Esophagus mucosa (tissue), 1 donor: ENCODE data around the gene HNRNPF. TPM values are rescaled to one million over a fixed set of nuclear protein-coding genes. Genes with fewer than 3 reads are reported as not detected.
A peak's percentile ranks its signal among the peaks of the same experiment; 100 is the strongest.

Experiments
- ATAC-seq: fragments of 200-7000 bp; cut with Tn5 transposase; one replicate; pipeline ENCODE4 v1.9.1; 2020
- total RNA-seq: library from RNA; stranded (reverse); gene quantifications from one replicate; pipeline ENCODE4 v1.2.4, GENCODE V29; 2023
- donor health status: DM: yes; HTN: yes; CAD: no.

HNRNPF gene
- total RNA-seq, 1 donor from 2014 or later = 170 TPM

DNA sequence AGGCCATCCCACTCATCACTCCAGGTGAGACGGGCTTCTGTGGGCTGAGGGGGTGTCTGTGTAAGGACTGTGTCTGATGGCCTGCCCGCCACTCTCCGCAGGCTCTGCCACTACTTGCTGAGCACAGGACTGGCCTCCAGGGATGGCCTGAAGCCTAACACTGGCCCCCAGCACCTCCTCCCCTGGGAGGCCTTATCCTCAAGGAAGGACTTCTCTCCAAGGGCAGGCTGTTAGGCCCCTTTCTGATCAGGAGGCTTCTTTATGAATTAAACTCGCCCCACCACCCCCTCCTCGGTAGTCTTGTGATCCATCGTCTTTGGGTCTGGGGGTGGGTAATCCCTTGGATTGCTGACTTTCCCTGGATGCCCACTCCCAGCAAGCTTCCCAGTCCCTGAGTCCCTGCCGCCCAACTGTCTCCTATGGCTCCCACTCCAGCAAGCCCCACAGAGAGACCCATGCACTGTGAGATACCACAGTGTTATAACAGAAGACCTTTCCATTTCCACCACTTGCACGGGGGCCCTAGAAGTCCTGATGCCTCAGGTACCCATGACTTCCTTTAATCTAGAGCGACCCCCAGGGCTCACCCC, 32.8 kb downstream of the HNRNPF start:
- ATAC-seq = no peak

GRCh38 chr10:43375401-43376020, 33.5 kb downstream of the HNRNPF start:
- peak; percentile 60 for ATAC-seq

DNA sequence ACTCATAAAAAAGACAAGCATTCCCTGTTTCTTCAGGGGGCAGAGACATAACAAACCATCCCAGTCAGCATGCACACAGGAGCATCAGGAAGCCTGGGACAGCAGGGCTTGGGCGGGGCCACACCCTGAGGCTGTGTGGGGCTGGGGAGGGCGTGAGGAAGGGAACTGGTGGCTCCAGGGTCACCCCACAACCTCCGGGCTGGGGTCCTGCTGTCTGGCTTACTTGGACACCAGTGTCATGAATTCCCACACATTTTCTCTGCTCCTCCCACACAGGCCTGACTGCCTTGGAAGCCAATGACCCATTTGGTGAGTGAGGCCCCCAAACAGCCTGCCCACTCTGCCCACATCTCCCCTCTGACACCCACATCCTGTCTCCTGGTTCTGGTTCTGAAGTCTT, 34.8 kb downstream of the HNRNPF start:
- no peak for ATAC-seq

- ATAC-seq = no peak
Observed at GRCh38 chr10:43373461-43373860, 35.5 kb downstream of the HNRNPF start.

- ATAC-seq = no peak
Observed at GRCh38 chr10:43372765-43373361, 36.1 kb downstream of the HNRNPF start.

- ATAC-seq = peak; percentile 75
Observed at GRCh38 chr10:43371418-43371817, 37.6 kb downstream of the HNRNPF start, which contains the start of gene FXYD4. Gene FXYD4 (plus strand): TSS chr10:43371636. CDS start chr10:43373747, 2,111 bp downstream.

- ATAC-seq = no peak
Observed at GRCh38 chr10:43370671-43371215, 38.2 kb downstream of the HNRNPF start.

DNA sequence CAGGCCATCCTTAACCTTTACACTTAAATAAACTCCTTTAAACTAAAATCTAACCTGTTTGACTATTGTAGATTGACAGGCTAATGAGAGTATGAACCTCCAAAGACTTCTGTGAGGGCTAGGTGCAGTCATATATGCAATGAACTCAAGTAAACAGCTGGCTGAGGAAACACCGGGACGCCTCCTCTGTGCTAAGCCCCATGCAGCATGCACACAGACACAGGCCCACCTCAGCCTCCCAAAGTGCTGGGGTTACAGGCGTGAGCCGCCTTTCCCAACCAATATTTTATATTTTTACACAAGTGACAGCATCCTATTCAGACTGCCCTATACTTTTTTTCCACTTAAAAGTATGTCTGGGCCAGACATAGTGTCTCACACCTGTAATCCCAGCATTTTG, 39.1 kb downstream of the HNRNPF start:
- ATAC-seq = no peak

GRCh38 chr10:43365001-43365400, 44.0 kb downstream of the HNRNPF start:
- ATAC-seq = no peak

DNA sequence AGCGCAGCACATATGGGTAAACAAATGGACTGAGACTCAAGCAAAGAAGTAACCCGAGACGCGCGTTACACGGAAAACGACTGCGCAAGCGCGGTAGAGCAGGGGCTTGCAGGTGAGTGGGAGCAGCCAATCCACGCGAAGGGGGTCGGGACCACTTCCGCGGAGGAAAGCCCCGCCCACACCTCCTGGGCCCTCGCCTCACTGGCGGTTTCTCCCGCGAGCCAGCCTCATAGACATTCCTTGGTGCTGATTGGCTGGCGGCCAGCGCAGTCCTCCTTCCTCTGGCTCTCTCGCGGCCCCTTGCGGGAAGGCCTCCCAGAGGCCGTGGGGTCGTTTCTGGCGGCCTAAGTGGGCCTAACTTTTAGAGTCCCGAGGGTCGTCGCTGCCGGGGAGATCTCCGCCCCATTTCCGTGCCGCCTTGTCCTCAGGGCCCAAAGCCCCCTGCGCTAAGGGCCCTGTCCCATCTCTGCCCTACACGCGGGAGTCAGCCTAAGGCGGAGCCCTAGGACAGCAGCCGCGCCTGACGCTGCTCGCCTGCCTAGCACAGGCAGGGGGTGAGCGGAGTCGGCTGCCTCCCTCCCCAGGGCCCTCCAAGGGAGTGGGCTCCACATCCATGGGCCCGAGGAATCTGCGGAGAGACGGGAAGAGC, 46.7 kb downstream of the HNRNPF start:
- peak; percentile 95 for ATAC-seq

DNA sequence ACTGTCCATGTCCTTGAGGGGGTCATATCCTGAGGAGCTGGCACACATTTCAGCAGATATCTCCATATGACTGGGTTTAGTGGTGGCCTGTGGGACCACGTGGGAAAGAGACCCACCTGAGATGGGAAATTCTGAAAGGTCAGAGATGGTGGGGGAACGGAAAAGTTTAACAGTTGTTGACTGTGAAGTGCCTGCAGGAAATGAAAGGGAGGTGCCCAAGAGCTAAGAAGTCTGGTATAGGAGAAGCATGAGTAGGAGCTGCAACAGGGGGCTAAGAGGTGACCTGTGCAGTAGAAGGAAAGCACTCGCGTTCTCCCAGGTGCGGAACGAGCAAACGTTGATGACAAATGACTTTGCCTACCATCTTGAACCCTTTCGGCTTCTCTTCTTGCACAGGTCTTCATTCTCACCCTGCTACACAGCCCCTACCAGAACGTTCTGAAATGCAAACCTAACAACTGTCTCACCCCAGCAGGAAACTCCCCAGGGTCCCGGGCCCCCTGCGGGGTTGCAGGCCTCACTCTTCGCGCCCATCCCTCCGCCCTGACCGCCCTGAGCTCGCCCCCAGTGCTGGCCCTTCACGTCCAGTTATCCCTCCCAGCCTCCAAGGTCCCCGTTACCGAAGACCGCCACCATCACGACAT, 47.3 kb downstream of the HNRNPF start:
- ATAC-seq = no peak

- peak; percentile 19 for ATAC-seq
Observed at GRCh38 chr10:43360086-43360485, 48.9 kb downstream of the HNRNPF start.

DNA sequence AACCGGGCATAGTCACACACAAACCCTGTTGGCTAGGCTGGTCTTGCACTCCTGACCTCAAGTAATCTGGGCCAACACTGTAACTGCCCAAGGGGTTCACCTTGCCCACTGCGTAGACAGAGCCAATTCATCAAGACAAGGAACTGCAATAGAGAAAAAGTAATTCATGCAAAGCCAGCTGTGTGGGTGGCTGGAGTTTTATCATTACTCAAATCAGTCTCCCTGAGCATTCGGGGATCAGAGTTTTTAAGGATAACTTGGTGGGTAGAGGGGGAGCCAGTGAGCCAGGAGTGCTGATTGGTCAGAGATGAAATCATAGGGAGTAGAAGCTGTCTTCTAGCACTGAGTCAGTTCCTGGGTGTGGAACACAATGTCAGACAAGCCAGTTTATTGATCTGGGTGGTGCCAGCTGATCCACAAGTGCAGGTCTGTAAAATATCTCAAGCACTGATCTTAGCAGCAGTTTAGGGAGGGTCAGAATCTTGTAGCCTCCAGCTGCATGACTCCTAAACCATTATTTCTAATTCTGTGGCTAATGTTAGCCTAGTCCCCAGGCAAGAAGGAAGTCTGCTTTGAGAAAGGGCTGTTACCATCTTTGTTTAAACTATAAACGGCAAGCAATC, 53.1 kb downstream of the HNRNPF start:
- ATAC-seq = peak; percentile 82

DNA sequence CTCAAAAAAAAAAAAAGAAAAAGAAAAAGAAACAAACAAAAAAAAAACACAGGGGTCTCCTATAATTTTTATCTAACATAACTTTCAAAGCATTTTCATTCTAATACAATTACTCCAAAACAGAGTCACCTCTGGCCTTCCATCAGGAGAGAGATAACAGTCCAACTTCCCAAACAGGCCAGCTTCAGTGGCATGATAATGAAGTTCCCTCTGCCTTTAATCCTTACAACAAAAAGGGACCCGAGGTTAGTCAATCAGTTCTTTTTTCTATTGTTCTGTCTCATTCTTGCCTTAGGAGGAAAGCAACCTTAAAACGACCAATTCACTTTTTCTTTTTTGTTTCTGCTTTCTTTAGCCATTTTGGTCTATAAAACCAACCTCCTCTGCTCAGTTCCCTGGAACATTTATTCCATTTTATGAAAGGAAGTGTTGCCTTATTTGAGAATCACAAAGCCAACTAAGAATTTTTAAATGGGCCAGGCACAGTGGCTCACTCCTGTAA, 54.1 kb downstream of the HNRNPF start:
- ATAC-seq = no peak

- peak; percentile 53 for ATAC-seq
Observed at GRCh38 chr10:43354330-43354635, 54.7 kb downstream of the HNRNPF start.

- ATAC-seq = no peak
Observed at GRCh38 chr10:43353495-43354329, 55.3 kb downstream of the HNRNPF start.

GRCh38 chr10:43352951-43353350, 56.0 kb downstream of the HNRNPF start:
- ATAC-seq = no peak

DNA sequence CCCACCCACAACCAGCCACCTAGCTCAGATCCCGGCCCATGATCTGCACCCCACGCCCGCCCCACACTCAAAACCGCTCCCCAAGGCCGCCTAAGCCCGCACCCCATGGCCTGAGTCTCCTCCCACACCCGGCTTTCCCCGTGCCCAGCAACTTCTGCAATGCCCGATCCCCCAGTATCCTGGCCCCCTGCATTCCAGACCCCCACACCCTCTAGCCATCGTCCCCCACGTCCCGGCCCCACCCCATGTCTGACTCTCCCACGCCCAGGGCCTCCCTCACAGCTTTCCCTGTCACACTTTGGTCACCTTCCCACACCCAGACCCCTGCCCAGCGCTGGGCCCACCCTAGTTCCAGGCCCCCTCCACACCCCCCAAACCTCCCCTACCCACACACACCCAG, 57.7 kb downstream of the HNRNPF start:
- ATAC-seq = no peak

DNA sequence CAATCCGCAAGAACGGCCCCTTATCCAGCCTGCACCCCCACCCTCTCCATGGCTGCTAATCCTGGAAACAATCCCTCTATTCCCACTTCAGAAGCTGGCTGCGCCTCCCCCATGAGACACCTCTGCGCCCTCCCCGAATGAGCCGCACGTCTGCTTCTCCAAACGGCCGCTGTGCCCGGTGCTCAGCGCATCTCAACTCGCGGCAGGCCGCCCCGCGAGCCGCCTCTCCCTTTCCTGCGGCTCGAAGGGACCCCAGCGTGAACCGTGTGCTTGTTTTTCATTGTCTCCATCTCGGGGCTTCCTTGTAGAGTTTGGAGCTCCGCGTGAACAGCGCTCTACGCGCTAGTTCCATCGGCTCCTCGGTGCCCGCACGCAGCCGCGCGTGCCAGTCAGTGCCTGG, 58.3 kb downstream of the HNRNPF start:
- ATAC-seq = no peak

GRCh38 chr10:43350156-43350555, 58.8 kb downstream of the HNRNPF start:
- ATAC-seq = no peak
